Erythroblast (primary cell): Measurements from ENCODE around the gene KDM1A.

Experiments
- GATA1 ChIP-seq: IDR thresholded peaks from 2 replicates; pipeline ENCODE4 v1.6.1; 2011; ENCODE audit warnings: low read depth, mild to moderate bottlenecking, control low read depth, low read length, moderate library complexity
- POLR2A ChIP-seq: IDR thresholded peaks from 2 replicates; pipeline ENCODE4 v1.6.1; 2011; ENCODE audit warnings: mild to moderate bottlenecking, low read length

DNA sequence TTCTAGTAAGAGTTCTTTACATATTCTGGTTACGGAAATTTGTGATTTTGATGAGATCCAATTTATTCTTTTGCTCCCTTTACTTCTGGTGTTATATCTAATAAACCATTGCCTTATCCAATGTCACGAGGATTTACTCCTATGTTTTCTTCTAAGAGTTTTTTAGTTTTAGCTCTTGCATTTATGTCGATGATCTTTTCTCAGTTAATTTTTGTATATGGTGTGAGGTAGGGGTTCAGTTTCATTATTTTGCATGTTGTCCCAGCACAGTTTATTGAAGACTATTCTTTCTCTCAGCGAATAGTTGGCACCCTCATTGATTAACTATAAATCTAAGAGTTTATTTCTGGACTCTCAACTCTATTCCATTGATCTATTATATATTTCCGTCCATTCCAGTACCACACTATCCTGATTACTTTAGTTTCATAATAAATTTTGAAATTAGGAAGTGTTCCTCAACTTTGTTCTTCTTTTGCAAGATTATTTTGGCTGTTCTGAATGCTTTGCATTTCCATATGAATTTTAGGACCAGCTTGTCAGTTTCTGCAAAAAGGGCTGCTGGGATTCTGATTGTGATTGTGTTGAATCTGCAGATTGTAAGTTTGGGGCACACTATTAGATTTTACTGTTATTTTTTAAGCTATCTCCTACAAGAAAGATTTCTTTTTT lies 4.0 kb downstream of the KDM1A start:
- TF ChIP-seq POLR2A: no peak
- TF ChIP-seq GATA1: no peak
